Upper lobe of left lung (tissue), 4 donors: ENCODE measurements around the gene GTPBP4.

Source experiments
- CTCF ChIP-seq, 6 experiments: fragments of 450-650 bp in 4 of 6; fragments of 200-600 bp in 2 of 6; sonication (generic) in 2 of 6; IDR thresholded peaks; one replicate each; pipeline ENCODE4 v1.5.1; 2016 to 2019; ENCODE audit warnings: antibody characterized with exemption in 6 of 6
- POLR2A ChIP-seq, 4 donors: fragments of 450-650 bp; IDR thresholded peaks; one replicate each; pipeline ENCODE4 v1.5.1; 2016 to 2017; ENCODE audit warnings: antibody characterized with exemption in 4 of 4, mild to moderate bottlenecking in 2 of 4
- POLR2AphosphoS5 ChIP-seq, 2 donors: sonication (generic); formaldehyde crosslinking; IDR thresholded peaks; one replicate each; pipeline ENCODE4 v1.5.1; 2017; ENCODE audit warnings: antibody characterized with exemption in 2 of 2

GRCh38 chr10:1011696-1012095 is 23.5 kb downstream of the GTPBP4 start:
- TF ChIP-seq CTCF (IDR thresholded peaks at IDR 0.05) (no peak), POLR2AphosphoS5 (IDR thresholded peaks at IDR 0.05) (no peak), POLR2A (IDR thresholded peaks at IDR 0.05) (no peak)
